CD4-positive, alpha-beta T cell treated with Interleukin-15 for 4 hours (primary cell): ENCODE data around the gene SMAD4.
A peak's percentile ranks its signal among the peaks of the same experiment; 100 is the strongest.

Source experiments
- DNase-seq: peaks from one replicate; pipeline ENCODE4 v3.0.0-alpha.2; 2020; ENCODE audit warnings: low spot score

The SMAD4 gene

DNA sequence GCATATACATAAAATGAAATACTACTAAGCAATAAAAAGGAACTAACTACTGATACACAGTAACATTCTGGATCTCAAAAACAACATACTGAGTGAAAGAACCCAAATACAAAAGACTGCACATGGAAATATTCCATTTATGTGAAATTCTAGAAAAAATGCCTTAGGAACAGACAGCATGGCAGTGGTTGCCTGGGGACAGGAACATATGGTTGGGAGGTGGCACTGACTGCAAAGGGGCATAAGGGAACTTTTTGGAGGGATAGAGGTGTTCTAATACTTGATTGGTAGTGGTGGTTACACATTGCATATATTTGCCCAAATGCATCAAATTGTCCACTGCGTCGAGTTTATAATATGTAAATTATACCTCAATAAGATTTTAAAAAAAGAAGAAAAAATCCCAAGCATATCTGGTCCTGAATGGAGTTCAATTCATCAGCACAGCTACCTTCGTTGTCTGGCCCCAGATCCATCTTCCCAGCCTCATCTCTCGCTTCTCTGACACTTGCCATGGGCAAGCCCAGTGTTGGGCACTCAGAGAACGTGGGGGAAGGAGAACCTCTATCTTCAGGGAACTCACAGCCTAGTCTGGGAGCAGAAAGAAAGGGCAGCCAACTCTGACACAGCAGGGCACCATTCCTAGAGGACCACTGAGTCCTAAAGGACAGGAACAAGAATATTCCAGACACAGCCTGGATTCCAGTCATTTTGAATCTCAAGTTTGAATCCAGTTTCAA is 8.6 kb upstream of the SMAD4 start:
- no peak for DNase-seq

DNA sequence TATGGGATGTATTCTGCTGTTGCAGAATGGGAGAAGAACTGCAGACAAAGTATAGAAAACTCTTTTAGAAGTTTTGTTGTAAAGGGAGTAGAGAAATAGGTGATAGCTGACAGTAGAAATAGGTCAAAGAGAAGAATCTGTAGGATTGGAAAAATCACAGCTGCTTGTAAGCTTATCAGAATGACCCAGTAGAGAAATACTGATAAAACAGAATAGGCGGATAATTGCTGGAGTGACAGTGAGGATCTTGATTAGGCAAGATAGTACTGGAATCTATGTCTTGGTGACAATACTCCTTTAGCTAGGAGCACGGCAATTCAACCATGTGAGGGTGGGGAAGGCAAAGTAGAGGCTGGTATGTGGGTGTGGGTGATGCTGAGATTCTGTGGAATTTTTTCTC is 4.5 kb upstream of the SMAD4 start:
- DNase-seq: no peak

DNA sequence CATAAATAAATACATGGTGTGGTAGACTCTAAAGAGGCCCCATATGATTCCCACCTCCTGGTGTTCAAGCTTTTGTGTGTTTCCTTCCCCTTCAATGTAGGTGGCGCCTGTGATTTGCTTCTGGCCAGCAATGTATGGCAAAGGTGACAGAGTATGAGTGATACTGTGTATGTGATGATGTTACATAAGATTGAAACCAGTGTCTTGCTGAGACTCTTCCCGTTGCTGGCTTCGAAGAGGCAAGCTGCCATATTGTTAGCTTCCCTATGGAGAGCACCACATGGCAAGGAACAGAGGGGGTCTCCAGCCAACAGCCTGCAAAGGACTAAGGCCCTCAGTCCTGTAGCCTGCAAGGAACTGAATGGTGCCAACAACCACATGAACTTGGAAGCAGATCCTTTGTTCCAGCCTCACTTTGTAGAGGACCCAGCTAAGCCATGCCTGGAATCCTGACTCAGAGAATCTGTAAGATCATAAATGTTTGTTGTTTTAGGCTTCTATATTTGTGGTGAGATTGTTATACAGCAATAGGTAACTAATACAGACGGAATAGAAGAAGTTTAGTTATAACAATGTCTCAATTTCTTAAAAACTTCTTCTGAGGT is 1.7 kb upstream of the SMAD4 start:
- peak; percentile 20 for DNase-seq

DNA sequence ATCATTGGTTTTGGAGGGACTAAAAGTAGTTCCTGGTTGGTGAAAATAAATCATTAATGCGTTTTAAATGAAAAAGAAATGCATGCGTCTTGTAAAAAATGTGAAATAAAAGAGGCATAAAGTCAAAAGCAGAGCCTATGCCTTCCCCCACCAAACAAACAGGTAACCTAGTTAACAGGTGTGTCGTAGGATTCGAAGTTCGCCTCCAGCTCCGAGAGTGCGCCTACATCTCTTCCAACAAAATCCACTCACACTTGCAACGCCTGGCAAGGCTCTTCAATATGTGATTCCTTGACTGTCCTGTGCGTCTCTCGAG is 677 bp upstream of the SMAD4 start:
- DNase-seq: no peak

DNA sequence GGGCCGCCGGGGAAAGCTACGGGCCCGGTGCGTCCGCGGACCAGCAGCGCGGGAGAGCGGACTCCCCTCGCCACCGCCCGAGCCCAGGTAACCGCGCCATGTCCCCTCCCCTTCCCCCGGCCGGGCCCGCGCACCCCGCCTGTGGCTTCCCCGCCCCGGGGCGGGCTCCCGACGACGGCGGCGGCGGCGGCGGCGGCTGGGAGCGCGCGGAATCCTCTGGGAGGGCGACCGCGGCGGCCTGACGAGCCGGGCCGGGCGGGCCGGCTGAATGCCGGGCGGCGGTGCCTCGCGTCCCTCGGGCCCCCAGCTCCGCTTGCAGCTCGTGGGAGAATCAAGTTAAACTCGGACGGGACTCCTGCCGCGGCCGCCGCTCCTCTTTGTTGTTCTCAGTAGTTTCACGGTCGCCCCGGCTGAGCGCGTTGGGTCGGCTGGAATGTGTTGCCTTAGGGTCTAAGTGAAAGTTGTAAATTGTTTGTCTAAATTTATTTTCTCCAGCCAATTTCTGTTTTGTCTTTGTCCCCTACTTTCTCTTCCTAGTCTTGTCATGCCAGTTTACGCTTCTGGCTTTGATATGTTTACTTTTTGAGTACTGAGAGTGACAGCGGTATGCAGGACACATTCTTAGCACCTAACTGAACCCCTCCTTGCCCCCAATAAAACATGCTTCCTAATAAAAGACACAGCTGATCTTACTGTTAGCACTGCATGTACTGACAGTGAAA is 685 bp downstream of the SMAD4 start:
- DNase-seq: peak; percentile 54

DNA sequence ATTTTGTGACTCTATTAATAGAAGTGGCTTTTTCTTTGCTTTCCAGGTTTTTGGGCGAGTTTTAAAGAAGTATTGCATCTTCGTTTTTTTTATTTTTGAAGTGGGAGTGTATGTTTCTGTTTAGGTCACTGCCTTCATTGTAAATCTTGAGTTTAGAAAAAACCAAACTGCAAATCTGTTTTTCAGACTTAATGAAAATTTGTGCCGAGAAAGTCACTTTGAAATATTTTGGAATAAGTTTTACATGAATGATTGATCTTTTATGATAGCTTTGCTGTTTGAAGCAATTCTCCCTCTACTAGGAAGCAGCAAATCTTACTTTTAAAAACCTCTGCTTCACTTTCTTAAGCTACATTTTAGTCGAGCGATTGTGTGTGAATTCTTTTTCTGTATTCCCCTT is 2.2 kb downstream of the SMAD4 start:
- no peak for DNase-seq

DNA sequence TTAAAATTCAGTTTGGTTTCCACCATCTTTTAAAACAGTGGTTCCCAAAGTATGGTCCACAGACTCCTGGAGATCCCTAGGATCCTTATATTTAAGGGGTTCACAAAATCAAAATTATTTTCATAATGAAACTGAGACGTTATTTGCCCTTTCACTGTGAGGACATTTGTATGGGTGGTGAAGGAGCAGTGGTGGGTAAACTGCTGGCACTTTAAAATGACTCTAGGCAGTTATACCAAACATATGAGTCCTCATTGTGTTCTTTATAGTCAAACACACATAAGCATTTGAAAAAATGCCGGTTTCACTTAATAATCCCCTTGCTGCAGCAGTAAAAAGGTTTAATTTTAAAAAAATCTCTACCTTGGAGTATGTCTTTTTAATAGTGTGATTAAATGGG is 7.2 kb downstream of the SMAD4 start:
- no peak for DNase-seq

DNA sequence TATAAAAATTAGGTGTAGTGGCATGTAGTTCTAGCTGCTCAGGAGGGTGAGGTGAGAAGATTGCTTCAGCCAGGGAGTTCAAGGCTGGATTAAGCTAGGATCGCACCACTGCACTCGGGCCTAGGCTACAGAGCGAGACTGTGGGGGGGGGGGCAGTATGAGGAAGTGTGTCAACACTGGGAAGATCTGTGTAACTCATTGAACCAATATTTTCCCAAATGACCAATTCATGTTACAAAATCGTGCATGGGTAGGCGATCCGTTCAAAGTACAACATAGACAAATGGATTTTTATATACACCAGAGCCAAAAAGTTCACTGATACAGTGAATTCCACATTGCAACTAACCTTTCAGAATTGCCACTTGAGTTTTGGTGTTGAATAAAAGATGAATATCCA is 8.1 kb downstream of the SMAD4 start:
- DNase-seq: no peak

DNA sequence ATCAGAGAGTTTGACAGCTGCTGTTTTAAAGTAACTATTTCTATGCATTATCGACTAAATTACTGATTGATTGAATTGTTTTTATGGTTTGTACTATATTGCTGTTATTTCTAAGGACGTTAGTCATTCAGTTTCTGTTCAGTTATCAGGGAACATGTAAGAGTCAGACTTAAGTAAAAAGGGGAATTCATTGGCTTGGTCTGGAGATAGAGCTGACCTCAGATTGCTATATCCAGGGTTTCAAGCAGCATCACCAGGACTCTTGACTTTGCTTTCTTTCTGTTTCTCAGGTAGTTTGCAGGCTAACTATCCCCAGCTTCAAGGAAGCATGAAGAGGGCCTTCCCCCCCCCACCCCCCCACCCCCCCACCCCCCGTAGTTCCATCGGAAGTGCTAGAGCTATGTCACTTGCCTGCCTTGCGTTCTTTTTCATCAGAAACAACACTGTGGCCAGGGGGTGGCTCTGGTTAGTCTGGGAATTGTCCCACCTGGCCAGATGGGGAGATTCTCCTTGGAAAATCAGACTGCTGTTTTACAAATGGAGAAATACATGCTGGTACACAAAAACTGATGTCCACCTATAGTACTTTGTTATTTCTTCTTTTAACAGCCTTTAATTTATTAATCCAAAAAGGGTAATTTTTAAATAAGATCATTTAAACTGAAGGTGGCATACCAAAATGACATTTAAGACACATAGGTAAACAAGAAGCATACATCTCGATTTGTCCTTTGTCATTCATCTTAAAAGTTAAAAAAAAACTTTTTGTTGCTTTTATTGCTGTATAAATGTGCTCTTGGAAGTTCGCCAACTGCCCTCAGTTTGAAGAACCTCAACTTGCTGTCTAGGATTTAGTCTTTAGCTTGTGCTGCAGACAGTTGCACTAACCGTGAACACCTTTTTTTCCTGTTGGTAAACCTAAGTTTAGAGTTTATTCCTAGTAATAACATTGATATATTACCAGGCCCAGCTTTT is 9.4 kb downstream of the SMAD4 start:
- no peak for DNase-seq

DNA sequence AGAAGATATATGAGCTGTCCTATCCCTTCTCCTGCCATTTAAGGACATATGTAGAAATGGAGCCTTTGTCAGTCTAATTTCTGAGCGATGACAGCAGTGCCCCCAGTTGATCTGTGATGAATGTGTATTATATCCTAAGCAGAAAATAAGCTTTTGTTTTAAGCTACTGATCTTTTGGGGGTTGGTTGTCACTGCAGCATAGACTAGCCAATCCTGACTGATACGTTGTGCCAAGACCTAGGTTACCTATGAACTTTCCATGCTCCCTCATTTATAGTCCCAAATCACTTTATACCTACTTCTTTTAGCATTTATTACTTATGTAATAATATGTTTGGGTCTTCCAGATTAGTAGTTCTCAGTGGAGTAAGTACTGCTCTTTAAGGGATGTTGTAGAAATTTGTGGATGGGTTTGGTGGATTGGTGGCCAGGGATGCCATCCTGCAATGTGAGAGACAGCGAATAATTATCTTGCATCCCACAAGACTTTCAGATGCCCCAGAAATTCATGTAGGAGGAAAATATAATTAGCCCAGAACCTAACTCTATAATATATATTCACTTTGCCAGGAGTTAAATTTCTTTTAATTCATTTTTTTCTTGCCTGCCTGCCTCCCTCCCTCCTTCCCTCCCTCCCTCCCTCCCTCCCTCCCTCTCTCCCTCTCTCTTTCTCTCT is 11.8 kb downstream of the SMAD4 start:
- DNase-seq: no peak

DNA sequence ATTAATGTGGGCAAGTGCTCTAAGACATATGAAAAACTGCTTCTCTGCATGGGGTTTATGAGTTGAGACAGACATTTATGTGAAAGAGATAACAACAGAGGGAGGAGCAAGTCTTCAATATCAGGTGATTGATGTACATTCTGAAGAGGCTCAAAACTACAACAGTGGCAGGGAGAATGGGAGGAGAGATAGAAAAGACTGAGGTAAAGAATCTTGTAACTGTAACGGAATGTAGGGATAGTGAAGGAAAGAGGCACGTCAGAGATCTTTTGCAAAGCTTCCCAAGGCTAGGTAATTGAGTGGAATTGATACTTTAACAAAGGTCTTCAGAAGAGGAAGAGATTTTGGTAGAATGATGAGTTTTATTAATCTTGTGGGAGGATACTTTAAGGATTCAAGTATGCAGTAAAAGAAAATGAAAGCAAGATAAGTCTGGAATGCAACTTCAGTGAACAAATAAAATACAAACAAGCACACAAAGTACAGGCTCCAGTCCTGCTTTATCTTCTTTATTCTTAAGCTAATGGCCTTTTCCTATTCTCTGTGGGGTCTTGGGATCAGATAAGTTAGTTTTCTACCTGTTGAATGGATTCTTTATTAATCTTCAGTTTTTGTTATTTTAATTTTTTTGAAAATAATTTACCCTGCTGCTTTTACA is 15.0 kb downstream of the SMAD4 start:
- DNase-seq: no peak

DNA sequence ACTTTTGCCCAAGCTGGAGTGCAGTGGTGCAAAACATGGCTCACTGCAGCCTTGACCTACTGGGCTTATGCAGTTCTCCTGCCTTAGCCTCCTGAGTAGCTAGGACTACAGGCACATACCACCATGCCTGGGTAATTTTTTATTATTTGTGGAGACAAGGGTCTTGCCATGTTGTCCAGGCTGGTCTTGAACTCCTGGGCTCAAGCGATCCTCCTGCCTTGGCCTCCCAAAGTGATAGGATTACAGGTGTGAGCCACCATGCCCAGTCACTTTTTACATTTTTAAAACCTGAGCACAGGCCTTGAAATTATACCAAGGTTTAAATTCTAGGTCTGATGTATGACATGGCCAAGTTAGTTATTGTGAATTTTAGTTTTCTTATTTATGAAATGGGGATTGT is 18.2 kb downstream of the SMAD4 start:
- no peak for DNase-seq

DNA sequence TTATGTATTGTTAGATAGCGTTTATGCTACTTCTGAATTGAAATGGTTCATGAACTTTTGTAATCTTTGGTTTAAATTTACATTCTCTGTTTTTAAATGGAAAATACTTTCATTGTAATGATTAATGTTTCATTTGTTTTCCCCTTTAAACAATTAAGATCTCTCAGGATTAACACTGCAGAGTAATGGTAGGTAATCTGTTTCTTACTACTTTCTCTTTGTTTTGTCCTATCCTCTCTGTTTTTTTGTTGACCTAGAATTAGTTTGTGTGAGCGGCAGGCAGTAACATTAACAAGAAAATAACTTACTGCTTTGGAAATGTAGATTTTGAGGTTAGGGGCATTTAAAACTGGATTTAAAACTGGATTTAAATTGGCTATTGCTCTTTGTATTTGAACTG is 19.1 kb downstream of the SMAD4 start:
- no peak for DNase-seq

DNA sequence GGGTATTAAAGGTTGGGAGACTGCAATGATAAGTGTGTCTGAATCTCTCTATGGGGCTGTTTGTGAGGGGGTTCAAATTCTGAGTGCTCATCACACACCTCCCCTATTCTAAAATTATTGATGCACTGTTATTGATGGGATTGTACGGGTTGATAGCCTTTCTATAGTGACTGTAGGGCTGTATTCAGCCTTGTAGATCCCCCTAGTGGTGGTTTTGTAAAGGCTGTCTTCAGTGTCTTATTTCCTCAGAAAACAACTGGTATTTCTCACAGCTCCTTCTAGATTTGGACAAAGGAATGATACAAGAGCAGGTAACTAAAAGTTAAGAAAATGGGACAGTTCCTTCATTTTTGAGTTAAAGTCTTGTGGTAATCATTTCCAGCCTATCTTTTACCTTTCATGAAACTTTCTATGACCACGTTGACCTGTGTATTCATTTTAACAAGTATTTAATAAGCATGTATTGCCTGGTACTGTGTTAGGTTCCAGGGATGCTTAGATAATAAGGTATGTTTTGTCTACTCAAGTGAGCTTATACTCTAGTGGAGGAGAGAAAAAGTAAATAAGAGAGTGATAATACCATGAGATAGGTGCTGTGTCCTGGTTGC is 21.2 kb downstream of the SMAD4 start:
- peak; percentile 64 for DNase-seq

DNA sequence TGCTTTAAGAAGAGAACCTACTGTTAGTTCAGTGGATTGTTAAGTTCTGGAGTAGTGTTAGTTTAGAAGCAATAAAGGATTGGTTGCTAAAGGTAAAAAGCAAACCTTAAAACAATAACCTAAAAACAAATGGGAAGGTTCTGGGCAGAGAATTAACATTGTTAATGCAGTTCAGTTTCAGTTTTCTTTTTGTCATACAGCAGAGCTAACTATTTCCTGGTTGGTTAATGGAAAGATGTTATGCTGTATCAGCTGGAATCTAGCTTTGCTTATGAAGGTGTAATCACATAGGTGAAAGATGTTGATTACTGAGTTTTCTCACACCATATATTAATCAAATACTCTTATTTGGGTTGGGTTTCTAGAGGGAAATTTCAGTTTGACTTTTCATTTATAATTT is 23.8 kb downstream of the SMAD4 start:
- DNase-seq: peak; percentile 25

DNA sequence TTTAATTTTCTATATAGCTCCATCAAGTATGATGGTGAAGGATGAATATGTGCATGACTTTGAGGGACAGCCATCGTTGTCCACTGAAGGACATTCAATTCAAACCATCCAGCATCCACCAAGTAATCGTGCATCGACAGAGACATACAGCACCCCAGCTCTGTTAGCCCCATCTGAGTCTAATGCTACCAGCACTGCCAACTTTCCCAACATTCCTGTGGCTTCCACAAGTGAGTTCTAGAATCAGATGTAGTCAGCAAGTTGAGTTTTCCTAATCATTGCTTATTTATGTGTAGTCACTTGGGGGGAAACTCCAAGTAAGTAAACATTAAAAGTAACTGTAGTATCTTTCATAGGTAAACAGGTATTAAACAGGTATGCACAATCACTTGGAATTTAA is 24.8 kb downstream of the SMAD4 start:
- DNase-seq: no peak

DNA sequence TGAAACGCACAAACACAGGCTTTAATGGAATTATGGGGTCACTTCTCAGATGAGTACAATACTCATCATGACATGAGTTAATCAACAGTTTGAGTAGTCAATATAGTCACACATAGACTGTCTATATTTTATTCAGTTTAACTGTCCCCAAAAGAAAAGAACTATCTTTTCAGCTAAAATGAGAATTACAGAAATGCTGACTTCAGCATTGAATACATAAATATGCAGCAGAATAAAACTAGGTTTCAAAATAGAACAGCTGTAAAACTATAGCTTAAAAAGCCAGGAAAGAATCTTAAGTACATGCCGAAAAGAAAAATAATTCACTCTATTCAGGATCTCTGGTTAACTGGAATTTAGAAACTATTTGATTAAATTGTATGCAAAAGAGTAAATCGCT is 30.0 kb downstream of the SMAD4 start:
- DNase-seq: no peak

DNA sequence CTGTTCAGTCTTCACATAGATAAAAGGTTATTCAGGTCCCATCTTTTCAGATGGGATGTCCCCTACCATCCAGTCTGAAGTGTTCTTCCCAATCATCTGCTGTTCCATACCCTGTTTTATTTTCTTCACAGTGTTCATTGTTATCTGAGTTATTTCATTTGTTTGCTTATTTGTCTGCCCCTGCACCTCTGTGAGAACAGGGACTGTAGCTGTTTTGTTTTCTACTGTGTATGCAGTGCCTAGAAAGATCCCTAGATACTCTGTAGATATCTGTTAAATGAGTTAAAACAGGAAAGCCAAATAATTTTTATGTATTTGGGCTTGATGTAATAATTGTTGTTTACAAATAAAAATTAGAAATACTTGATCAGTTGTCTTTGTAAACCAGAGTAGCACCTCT is 34.2 kb downstream of the SMAD4 start:
- no peak for DNase-seq

DNA sequence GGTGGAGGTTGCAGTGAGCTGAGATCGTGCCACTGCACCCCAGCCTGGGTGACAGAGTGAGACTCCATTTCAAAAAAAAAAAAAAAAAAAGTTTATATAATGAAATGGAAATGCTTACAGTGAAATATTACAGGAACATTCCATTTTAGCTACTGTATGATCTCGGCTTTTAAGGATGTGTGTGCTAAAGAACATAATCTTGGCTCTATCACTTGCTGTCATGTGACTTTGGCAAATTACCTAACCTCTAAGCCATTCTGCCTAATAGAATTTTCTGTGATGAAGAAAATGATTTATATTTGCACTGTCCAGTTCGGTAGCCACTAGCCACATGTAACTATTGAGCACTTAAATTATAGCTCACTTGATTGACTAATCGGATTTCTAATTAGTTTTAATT is 36.3 kb downstream of the SMAD4 start:
- DNase-seq: no peak

DNA sequence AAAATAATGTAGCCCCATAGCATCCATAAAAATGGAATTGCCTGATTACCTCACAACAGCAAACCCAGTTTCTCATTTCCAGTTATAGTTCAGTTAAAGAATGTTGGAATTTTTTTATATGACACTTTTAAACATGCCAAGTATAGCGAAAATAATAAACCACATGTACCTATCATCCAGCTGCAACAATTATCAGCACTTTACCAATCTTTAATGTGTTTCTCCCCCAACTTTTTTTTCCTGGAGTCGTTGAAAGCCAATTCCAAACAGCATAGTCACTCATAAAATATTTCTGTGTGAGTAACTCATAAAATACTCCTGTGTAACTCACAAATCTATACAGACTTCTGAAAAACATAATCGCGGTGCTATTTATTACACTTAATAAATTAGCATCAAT is 38.1 kb downstream of the SMAD4 start:
- DNase-seq: no peak

DNA sequence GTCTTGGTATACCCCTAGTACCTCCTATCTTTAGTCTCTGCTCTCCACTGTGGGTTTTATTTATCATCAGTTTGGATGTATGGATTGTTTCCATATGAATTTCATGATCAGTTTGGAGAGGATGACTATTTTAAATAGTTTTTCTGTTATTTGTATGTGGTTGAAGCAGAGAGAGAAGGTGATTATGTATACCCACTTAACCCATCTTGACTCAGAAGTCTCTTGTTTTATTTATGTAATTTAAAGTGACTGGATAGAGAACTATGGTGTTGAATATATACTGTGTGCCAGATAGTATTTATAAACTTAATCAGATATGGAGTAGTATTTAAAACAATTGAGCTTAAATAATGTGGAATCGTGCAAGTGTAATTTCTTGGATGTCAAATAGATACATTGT is 39.9 kb downstream of the SMAD4 start:
- DNase-seq: no peak
